ENCODE measurements around the gene PAFAH1B1. TPM values are rescaled to one million over a fixed set of nuclear protein-coding genes. Genes with fewer than 3 reads are reported as not detected.

Gene PAFAH1B1
- total and polyA plus RNA-seq, 2 experiments from 2014 or later: 69.9 to 71.7 TPM

- TF ChIP-seq ZNF462 (CRISPR knock-in tag; IDR thresholded peaks at IDR 0.05) (no peak), EZH2 (IDR thresholded peaks at IDR 0.05; ENCODE audit: low read depth, unreplicated experiment) (no peak)
Observed at GRCh38 chr17:2701996-2702741, 108.7 kb downstream of the PAFAH1B1 start (continued).

GRCh38 chr17:2703181-2703580 is 109.7 kb downstream of the PAFAH1B1 start:
- no peak for ATAC-seq
- H3K4me1 ChIP-seq (ENCODE audit: insufficient read depth): peaks cover 6% of the 10 kb centered on the region; the same call in 1 of the 2 replicates
- Mint-ChIP-seq H3K9me3 (no peaks in the 10 kb centered on the region), H3K27ac (no peak overlapping the region), H3K4me1 (peaks cover 20% of the 10 kb centered on the region), H3K36me3 (ENCODE audit: low read depth) (peaks cover 41% of the 10 kb centered on the region; the same call in 2 of the 3 replicates), H3K27me3 (ENCODE audit: insufficient read depth, low read depth, poor library complexity) (peaks cover 5% of the 10 kb centered on the region), H3K4me3 (no peak overlapping the region)
- H3K36me3 ChIP-seq (ENCODE audit: insufficient read depth): no peaks in the 10 kb centered on the region
- no peaks in the 10 kb centered on the region for H3K9me2 ChIP-seq (ENCODE audit: insufficient read depth)
- peaks cover 30% of the 10 kb centered on the region for H3K79me2 ChIP-seq (replicated peaks; ENCODE audit: insufficient read depth)
- H3K4me3 ChIP-seq: no peak overlapping the region
- no peaks in the 10 kb centered on the region; the same call in none of the 2 replicates for H4K20me1 ChIP-seq (replicated peaks; ENCODE audit: insufficient read depth)
- H3K27me3 ChIP-seq (ENCODE audit: insufficient read depth): no peaks in the 10 kb centered on the region
- H3K4me2 ChIP-seq: no peak overlapping the region
- no peaks in the 10 kb centered on the region for H3F3A ChIP-seq (replicated peaks; ENCODE audit: low read depth)
- no peak overlapping the region for H3K27ac ChIP-seq (ENCODE audit: low read depth)
- no peak for DNase-seq (ENCODE audit: low spot score)
- H2AFZ ChIP-seq: no peak overlapping the region
- TF ChIP-seq ZNF114 (CRISPR knock-in tag; IDR thresholded peaks at IDR 0.05): no peak
- no peak for TF ChIP-seq EZH2phosphoT487 (IDR thresholded peaks at IDR 0.05; ENCODE audit: unreplicated experiment)
- no peak for TF ChIP-seq CTCF (conservative IDR thresholded peaks at IDR 0.05; ENCODE audit: low read depth in 2 of 2)
- TF ChIP-seq JUNB (IDR thresholded peaks at IDR 0.05; ENCODE audit: unreplicated experiment): no peak
- TF ChIP-seq CREB1 (CRISPR knock-in tag; IDR thresholded peaks at IDR 0.05; ENCODE audit: low read depth): no peak
- no peak for TF ChIP-seq POLR2AphosphoS5 (IDR thresholded peaks at IDR 0.05; ENCODE audit: low read depth)
- no peak for TF ChIP-seq NANOG (IDR thresholded peaks at IDR 0.05; ENCODE audit: borderline replicate concordance)
- TF ChIP-seq ETS1 (IDR thresholded peaks at IDR 0.05): no peak
- TF ChIP-seq REST (IDR thresholded peaks at IDR 0.05; ENCODE audit: unreplicated experiment): no peak
- TF ChIP-seq EZH2 (IDR thresholded peaks at IDR 0.05; ENCODE audit: low read depth, unreplicated experiment): no peak
- no peak for TF ChIP-seq ZNF331 (CRISPR knock-in tag; IDR thresholded peaks at IDR 0.05; ENCODE audit: low read depth)

Measured in GM23338 (cell line).